ENCODE results near the gene PPID.
"Not testable (repeated sequence)": the region's sequence is repeated elsewhere in the genome, so short reads cannot be mapped to it uniquely, and the experiment has no call there.

Gene PPID

DNA sequence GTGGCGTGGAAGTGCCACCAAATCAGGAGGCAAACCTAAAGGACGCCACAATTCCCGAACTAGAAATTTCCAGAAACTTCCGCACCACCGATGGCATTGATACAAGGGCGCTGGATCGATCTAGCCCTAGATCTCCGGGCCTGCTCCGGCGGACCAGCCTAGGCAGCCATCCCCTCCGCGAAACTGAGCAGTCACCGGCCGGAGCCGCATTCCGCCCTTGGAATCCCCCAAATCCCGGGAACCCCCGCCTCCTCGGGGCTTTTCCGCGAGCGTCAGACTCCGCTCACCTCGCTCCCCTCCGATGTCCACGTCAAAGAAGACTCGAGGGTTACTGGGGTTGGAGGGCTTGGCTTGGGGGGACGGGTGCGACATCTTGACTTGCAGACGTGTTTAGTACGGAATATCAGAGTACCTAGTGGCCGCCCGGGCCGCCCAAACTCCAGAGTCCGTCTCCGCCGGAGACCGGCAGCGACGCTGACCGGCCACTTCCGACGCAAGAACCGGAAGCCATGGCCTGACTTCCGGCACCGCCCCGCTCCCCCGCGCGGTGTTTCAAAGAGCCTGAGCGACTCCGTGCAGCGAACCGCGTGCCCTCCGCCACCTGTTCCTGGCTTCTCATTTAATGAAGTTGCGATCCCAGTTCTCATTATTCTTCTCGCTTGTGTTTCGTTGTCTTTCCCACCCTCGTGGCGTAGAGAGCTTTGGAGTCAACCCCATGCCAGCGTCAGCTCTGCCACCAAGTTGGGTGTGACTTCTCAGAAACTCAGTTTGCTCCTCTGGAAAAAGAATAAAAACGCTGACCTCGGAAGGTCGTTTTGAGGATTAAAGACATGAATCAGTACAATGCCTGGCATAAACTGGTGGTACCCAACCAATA, at the start of gene PPID:
PPID (minus strand) TSS at position 480 of the 877 bp plus-strand sequence; CDS start at position 372, 108 bp downstream.
- DNase-seq = peak; percentile 64 to 93 (median 86)
- intact Hi-C loops (cut with DNase I) = loop anchor here (10.0 kb wide), 1 partner anchor 482 kb away; no protein-coding TSS in a partner anchor

DNA sequence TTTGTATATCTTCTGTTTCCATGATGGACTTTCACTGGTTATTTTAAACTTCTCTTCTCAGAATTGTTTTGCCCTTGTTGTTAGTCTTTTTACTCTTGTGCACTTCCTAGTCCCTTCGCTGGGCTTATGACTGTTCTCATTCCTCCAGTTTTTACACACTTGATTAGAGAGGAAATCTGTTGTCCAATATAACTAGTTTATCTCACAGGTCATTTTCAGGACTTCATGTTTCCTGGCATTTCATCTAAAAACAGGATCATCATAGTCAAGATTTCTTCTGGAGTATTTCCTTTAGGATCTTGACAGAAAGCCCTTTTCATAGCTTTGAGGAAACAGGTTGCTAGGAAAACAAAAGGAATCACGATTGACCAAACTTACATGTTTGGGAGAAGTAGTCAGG, 48.6 kb upstream of the PPID start:
- intact Hi-C loops (cut with DNase I) = loop anchor here (10.0 kb wide), 1 partner anchor 53 kb away; no protein-coding TSS in a partner anchor
- no peak for DNase-seq

- intact Hi-C loops (cut with DNase I) = loop anchor here (10.0 kb wide), 1 partner anchor 54 kb away; no protein-coding TSS in a partner anchor
- no peak for DNase-seq
Observed at GRCh38 chr4:158770671-158771070, 47.5 kb upstream of the PPID start.

- peak in 41 of 42 donors; percentile 13 to 68 (median 43) for DNase-seq
- intact Hi-C loops (cut with DNase I) = loop anchor here (5.0 kb wide), 1 partner anchor 83 kb away; no protein-coding TSS in a partner anchor
Observed at GRCh38 chr4:158769175-158769921, 46.2 kb upstream of the PPID start.

GRCh38 chr4:158768555-158769174, 45.5 kb upstream of the PPID start, which contains the start of gene FNIP2:
Gene FNIP2, plus strand, starts transcription at chr4:158769026. Its CDS starts 187 bp downstream, at chr4:158769213.
- intact Hi-C loops (cut with DNase I) = loop anchor here (5.0 kb wide), 1 partner anchor 84 kb away; no protein-coding TSS in a partner anchor
- peak; percentile 55 to 95 (median 86) for DNase-seq

- intact Hi-C loops (cut with DNase I) = loop anchor here (5.0 kb wide), 1 partner anchor 85 kb away; no protein-coding TSS in a partner anchor
Observed at GRCh38 chr4:158767451-158767850, 44.3 kb upstream of the PPID start.

GRCh38 chr4:158766434-158767044, 43.3 kb upstream of the PPID start:
- peak in 1 of 42 donors; percentile 35 for DNase-seq
- intact Hi-C loops (cut with DNase I) = loop anchor here (5.0 kb wide), 1 partner anchor 86 kb away; no protein-coding TSS in a partner anchor

More at GRCh38 chr4:158767451-158767850, 44.3 kb upstream of the PPID start:
- DNase-seq = peak in 1 of 42 donors; percentile 3

DNA sequence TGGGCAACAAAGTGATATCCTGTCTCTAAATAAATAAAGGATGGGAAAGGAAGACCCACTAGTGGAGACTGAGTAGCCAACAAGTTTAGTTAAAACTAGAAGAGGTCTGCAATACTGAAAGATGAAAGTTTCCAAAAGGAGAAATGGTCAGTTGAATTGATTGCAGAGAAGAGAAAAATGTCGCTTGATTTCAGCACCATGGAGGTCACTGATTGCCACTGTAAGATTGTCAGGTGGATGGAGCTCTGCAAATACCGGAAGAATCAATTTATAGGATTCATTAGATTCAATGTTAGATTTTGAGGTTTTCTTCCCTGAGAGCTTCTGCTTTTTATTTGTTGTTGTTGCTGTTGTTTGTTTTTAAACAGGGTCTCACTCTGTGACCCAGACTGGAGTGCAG, 40.3 kb upstream of the PPID start:
- DNase-seq = no peak
- intact Hi-C loops (cut with DNase I) = loop anchor here (5.0 kb wide), 1 partner anchor 36 kb away; no protein-coding TSS in a partner anchor

- no peak for DNase-seq
- intact Hi-C loops (cut with DNase I) = loop anchor here (5.0 kb wide), 1 partner anchor 35 kb away; no protein-coding TSS in a partner anchor
Observed at GRCh38 chr4:158762553-158762952, 39.4 kb upstream of the PPID start.

- DNase-seq = peak in 1 of 42 donors; percentile 2
- intact Hi-C loops (cut with DNase I) = loop anchor here (5.0 kb wide), 1 partner anchor 34 kb away; no protein-coding TSS in a partner anchor
Observed at GRCh38 chr4:158760866-158761265, 37.7 kb upstream of the PPID start.

- intact Hi-C loops (cut with DNase I) = not testable (repeated sequence)
- DNase-seq = peak in 1 of 42 donors; percentile 4
Observed at GRCh38 chr4:158759539-158759938, 36.3 kb upstream of the PPID start.

GRCh38 chr4:158758703-158759102, 35.5 kb upstream of the PPID start:
- intact Hi-C loops (cut with DNase I) = no loop called here
- DNase-seq = no peak

- intact Hi-C loops (cut with DNase I) = no loop called here
- no peak for DNase-seq
Observed at GRCh38 chr4:158758142-158758541, 34.9 kb upstream of the PPID start.

GRCh38 chr4:158756588-158756987, 33.4 kb upstream of the PPID start:
- DNase-seq = no peak
- intact Hi-C loops (cut with DNase I) = no loop called here

DNA sequence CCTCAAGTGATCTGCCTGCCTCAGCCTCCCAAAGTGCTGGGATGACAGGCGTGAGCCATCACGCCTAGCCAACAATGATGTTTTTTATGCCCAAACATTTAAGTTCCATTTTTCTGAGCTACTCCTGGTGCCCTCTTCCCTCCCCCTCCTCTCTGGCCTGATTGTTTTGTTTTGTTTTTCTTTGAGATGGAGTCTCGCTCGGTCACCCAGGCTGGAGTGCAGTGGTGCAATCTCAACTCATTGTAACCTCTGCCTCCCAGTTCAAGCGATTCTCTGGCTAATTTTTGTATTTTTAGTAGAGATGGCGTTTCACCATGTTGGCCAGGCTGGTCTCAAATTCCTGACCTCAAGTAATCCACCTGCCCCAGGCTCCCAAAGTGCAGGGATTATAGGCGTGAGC, 32.6 kb upstream of the PPID start:
- intact Hi-C loops (cut with DNase I); DNase-seq: not testable (repeated sequence)

- DNase-seq = no peak
Observed at GRCh38 chr4:158754385-158755180, 31.4 kb upstream of the PPID start.

GRCh38 chr4:158750379-158750778, 27.2 kb upstream of the PPID start:
- intact Hi-C loops (cut with DNase I) = no loop called here

More at GRCh38 chr4:158754385-158755180, 31.4 kb upstream of the PPID start:
- intact Hi-C loops (cut with DNase I) = no loop called here

More at GRCh38 chr4:158750379-158750778, 27.2 kb upstream of the PPID start:
- no peak for DNase-seq

Data from head of caudate nucleus (tissue), 42 donors.